Pancreas (tissue), 10 donors: Measurements from ENCODE around the gene PLIN3. TPM values are rescaled to one million over a fixed set of nuclear protein-coding genes. Genes with fewer than 3 reads are reported as not detected.
"Not testable (repeated sequence)": the region's sequence is repeated elsewhere in the genome, so short reads cannot be mapped to it uniquely, and the experiment has no call there.

ENCODE experiments used
- ATAC-seq, 4 donors: fragments of 200-7000 bp; cut with Tn5 transposase; one replicate each; pipeline versions ENCODE4 v1.8.0 to v1.9.1; 2020; ENCODE audit warnings: mild to moderate bottlenecking in 4 of 4, moderate library complexity in 4 of 4
- DNase-seq, 6 donors: peaks; one replicate each; pipeline ENCODE4 v3.0.0-alpha.2; 2020
- FAIRE-seq: peaks from 2 replicates; lab custom pipeline; 2012; peaks lifted over from hg19 to GRCh38; lab: Jason Lieb, UNC
- H3K27ac ChIP-seq, 4 donors: fragments of 200-600 bp; sonication (generic); 1 replicate in 3 of 4; 2 replicates in 1 of 4; pipeline versions ENCODE4 v1.5.0 to v1.8.0; 2020
- H3K27me3 ChIP-seq, 4 donors: fragments of 200-600 bp; one replicate each; pipeline ENCODE4 v1.8.0; 2021
- H3K36me3 ChIP-seq, 3 donors: fragments of 200-600 bp; sonication (generic) in 1 of 3; one replicate each; pipeline versions ENCODE4 v1.5.0 to v1.8.0; 2020 to 2021
- H3K4me1 ChIP-seq, 3 donors: fragments of 200-600 bp; one replicate each; pipeline ENCODE4 v1.8.0; 2021
- H3K4me3 ChIP-seq, 4 donors: fragments of 200-600 bp; sonication (generic) in 2 of 4; one replicate each; pipeline versions ENCODE4 v1.5.0 to v1.8.0; 2020 to 2021
- H3K9me3 ChIP-seq, 4 donors: fragments of 200-600 bp; one replicate each; pipeline ENCODE4 v1.8.0; 2021
- CTCF ChIP-seq, 4 donors: fragments of 200-600 bp; sonication (generic) in 3 of 4; IDR thresholded peaks; one replicate each; pipeline versions ENCODE4 v1.5.0 to v1.8.0; 2021; ENCODE audit warnings: antibody characterized with exemption in 4 of 4
- WGBS, 2 donors: extraction: QIAGEN DNeasy Blood & Tissue Kit; methylation state at CpG; one replicate each; pipeline ENCODE4 v1.1.7; 2013; 5-methylcytosine and 5-hydroxymethylcytosine counted together
- intact Hi-C, 3 donors: fragments of 100-400 bp; cut with DNase I; formaldehyde crosslinking; loops; one replicate each; pipeline versions ENCODE4 v1.11.1 to v1.14.2; 2022
- polyA plus RNA-seq, 2 donors: library from polyadenylated mRNA; stranded (reverse); fragments of 200-250 nt; gene quantifications; one replicate each; pipeline ENCODE4 v1.2.3, GENCODE V29; 2013
- total RNA-seq, 6 donors: library from RNA; stranded (reverse); fragmentation: NEBNext Ultra II Directional in 4 of 6; extraction: Animal tissue kit (Norgen Biotek cat#: 25700) in 4 of 6; gene quantifications; one replicate each; pipeline versions ENCODE4 v1.2.1 to v1.2.4, GENCODE V29; 2021 to 2023
- donor health status: healthy with polysubstance abuse.
- donor health status: DM: no; HTN: no; CAD: no; lungs with moderate emphysema.
- donor health status: DM: no; HTN: no; CAD: no.
- donor health status: control.
- donor health status: control.
- donor health status: Bipolar disorder and iron deficiency.
- donor health status: DM: yes; HTN: yes; CAD: no.
- donor health status: DM: no; HTN: no; CAD: no.
- donor health status: DM: no; HTN: no; CAD: no.
- donor health status: DM: yes; HTN: yes; CAD: no.

PLIN3 gene
- total and polyA plus RNA-seq, 8 donors = 9.3 to 34.2 (median 13.0) TPM

DNA sequence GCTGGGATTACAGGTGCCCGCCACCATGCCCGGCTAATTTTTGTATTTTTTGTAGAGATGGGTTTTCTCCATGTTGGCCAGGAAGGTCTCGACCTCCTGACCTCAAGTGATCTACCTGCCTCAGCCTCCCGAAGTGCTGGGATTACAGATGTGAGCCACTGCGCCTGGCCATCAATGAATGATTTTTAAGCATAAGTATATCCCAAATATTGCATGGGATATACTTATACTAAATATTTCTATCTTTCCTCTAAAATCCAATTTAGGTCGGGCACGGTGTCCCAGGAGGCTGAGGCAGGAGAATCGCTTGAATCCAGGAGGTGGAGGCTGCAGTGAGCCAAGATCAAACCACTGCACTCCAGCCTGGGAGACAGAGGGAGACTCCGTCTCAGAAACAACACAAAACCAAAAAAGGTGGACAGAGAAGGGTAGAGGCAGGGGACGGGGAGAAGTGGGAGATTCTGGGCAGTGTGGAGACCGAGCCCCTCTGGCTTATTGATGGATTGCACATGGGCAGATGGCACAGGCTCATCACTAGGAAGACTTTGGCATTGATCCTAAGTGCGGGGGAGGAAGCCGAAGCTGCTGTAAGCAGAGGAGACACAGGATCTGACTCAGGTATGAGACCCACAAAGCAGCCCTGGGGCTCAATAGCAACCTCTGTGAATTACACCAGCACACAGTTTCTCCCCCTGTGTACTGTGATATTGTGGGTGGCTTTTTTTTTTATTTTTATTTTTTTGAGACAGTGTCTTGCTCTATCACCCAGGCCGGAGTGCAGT is 21.8 kb upstream of the PLIN3 start:
- no peak for FAIRE-seq
- TF ChIP-seq CTCF (IDR thresholded peaks at IDR 0.05) = no peak
- WGBS, 2 donors = 89 to 91% methylated on average over 14 of the region's 14 CpGs

GRCh38 chr19:4887803-4888202 is 20.3 kb upstream of the PLIN3 start:
- ATAC-seq, H3K9me3 ChIP-seq, FAIRE-seq, H3K4me1 ChIP-seq, H3K36me3 ChIP-seq, H3K27me3 ChIP-seq, intact Hi-C loops, H3K4me3 ChIP-seq, DNase-seq, H3K27ac ChIP-seq: not testable (repeated sequence)
- WGBS, 2 donors = 72 to 96% methylated on average over 3 to 6 of the region's 6 CpGs

More for the DNA sequence above, 21.8 kb upstream of the PLIN3 start:
- Histone ChIP-seq H3K4me1 (no peaks in the 10 kb centered on the region), H3K27ac (no peak overlapping the region), H3K36me3 (no peaks in the 10 kb centered on the region), H3K9me3 (no peaks in the 10 kb centered on the region), H3K4me3 (no peak overlapping the region), H3K27me3 (no peaks in the 10 kb centered on the region)
- ATAC-seq = no peak
- DNase-seq = no peak
- intact Hi-C loops = no loop called here

- H3K9me3 ChIP-seq, DNase-seq, H3K36me3 ChIP-seq, H3K4me1 ChIP-seq, H3K4me3 ChIP-seq, H3K27ac ChIP-seq, FAIRE-seq, intact Hi-C loops, ATAC-seq, H3K27me3 ChIP-seq: not testable (repeated sequence)
- WGBS, 2 donors = 88 to 94% methylated on average over 4 to 5 of the region's 6 CpGs
These were observed 17.5 kb upstream of the PLIN3 start for GRCh38 chr19:4884993-4885392.

GRCh38 chr19:4882874-4883273 is 15.4 kb upstream of the PLIN3 start:
- DNase-seq, intact Hi-C loops, ATAC-seq, FAIRE-seq, H3K4me1 ChIP-seq, H3K36me3 ChIP-seq, H3K27ac ChIP-seq, H3K4me3 ChIP-seq, H3K9me3 ChIP-seq, H3K27me3 ChIP-seq: not testable (repeated sequence)
- WGBS, 2 donors = 61 to 68% methylated on average over 6 of the region's 6 CpGs

- Histone ChIP-seq H3K27me3 (no peaks in the 10 kb centered on the region), H3K9me3 (no peaks in the 10 kb centered on the region), H3K4me1 (no peaks in the 10 kb centered on the region), H3K27ac (no peak overlapping the region), H3K36me3 (no peaks in the 10 kb centered on the region), H3K4me3 (no peak overlapping the region)
- 88 to 92% methylated on average over 11 of the region's 11 CpGs for WGBS, 2 donors
- FAIRE-seq = no peak
- no peak for ATAC-seq
- intact Hi-C loops = loop anchor here in 2 of 3 donors (5.0 kb wide), 1 partner anchor 153 kb away; no protein-coding TSS in a partner anchor
- DNase-seq = no peak
- TF ChIP-seq CTCF (IDR thresholded peaks at IDR 0.05) = no peak
These were observed 11.6 kb upstream of the PLIN3 start for GRCh38 chr19:4879041-4879440.

GRCh38 chr19:4878491-4878968 is 11.1 kb upstream of the PLIN3 start:
- no peak overlapping the region for H3K4me3 ChIP-seq

More at GRCh38 chr19:4878491-4878968, 11.1 kb upstream of the PLIN3 start:
- peak in 2 of 4 donors; percentile 44 to 61 for ATAC-seq
- no peak for FAIRE-seq
- Histone ChIP-seq H3K4me1 (no peaks in the 10 kb centered on the region), H3K36me3 (no peaks in the 10 kb centered on the region), H3K9me3 (no peaks in the 10 kb centered on the region), H3K27me3 (no peaks in the 10 kb centered on the region), H3K27ac (peak overlapping the region; percentile 17 to 35 (median 26))
- no peak for TF ChIP-seq CTCF (IDR thresholded peaks at IDR 0.05)
- peak in 2 of 6 donors; percentile 38 to 58 for DNase-seq
- WGBS, 2 donors = 43 to 49% methylated on average over 22 to 23 of the region's 23 CpGs
- intact Hi-C loops = loop anchor here in 2 of 3 donors (5.0 kb wide), 1 partner anchor 154 kb away; no protein-coding TSS in a partner anchor
